NCI-H226 (cell line): Measurements from ENCODE around the gene TCF4.

Source experiments
- DNase-seq: peaks from one replicate; pipeline ENCODE4 v3.0.0-alpha.2; 2015

TCF4 gene

DNA sequence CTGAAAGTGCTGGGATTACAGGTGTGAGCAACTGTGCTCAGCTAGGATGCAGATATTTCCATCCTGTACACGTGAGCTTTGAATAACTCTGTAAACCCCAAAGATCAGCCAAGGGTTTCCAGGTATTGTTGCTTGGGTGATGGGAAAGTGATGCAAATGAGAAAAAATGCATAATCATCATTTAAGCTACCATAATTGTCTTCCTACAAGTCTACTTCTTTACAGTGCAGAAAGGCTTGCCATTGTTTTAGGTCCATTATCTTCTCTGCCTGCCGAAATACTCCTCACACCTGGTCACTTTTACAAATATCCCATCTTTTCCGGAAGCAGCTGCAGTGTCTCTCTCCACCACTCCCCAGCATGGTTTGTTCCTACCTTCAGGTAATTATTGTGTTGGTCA is 368.9 kb downstream of the TCF4 start:
- no peak for DNase-seq

DNA sequence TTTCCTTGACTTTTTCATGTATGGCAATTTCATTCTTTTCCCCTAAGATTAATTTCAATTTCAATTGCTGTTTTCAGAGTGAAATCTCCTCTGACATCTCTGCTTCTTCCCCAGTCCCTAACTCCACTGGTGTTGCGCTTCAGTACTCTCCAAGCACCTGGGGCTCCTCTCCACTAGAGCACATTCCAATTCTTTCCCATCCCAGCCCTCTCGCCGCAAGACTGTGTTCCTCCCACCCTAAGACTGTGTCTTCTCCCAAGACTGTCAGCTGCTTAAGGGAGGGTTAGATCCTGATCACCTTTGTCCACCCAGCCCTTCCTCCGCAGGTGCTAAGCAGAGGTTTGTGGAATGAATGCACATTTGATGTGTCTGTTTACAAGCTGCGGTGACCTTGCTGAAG is 373.0 kb downstream of the TCF4 start:
- DNase-seq = no peak

DNA sequence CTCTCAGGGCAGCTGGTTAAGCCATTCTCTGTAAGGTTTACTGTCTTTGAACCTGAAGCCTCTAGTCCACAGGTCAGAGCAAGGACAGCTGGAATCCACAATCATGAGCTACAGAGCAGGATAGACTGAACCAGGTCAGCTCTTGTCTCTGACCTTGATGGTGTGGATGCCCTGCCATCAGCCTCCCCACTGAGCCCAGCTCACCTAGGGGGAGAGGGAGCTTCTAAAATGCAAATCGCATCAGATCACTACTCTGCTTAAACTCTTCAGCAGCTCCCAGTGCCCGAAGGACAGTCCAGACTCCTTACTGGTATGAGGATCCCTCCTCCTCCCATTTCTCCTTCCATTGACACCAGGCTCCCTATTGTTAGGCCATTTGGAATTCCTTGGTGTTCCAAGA is 373.5 kb downstream of the TCF4 start:
- no peak for DNase-seq

DNA sequence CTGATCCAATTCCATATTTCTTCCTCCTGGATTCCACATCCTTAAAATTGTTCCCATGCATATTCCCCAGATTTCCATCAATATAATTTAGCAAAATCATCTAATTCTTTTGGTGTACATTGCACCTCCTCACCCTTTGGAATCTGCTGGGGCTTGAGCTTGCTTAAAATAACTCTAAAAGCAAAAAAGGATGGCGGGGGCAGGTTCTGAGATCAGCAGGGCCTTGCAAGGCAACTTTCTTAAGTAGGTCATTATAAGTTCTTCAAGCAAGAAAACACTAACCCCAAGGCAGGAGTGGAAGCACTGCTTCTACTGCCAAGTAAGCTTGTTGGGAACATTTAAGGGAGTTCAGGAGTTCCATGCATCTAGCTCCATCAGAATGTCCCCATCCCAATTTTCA is 374.4 kb downstream of the TCF4 start:
- no peak for DNase-seq

DNA sequence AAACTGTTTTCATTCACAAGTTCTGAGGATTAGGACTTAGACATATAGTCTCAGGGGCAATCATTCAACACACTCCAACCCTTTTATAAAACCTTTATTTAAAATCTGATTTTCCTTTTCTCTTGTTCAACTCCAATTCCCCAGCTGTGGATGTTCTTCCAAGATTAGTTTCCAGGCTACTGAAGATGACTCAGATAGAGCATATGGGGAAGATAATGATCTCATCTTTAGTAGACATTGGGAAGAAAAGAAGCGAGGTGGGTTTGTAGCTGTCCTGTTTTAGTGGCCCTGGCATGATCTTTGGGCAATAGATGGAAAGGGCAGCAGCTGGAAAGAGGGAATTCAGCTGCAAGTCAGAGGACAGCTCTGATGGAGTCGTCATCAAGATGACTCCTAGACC is 381.1 kb downstream of the TCF4 start:
- no peak for DNase-seq

DNA sequence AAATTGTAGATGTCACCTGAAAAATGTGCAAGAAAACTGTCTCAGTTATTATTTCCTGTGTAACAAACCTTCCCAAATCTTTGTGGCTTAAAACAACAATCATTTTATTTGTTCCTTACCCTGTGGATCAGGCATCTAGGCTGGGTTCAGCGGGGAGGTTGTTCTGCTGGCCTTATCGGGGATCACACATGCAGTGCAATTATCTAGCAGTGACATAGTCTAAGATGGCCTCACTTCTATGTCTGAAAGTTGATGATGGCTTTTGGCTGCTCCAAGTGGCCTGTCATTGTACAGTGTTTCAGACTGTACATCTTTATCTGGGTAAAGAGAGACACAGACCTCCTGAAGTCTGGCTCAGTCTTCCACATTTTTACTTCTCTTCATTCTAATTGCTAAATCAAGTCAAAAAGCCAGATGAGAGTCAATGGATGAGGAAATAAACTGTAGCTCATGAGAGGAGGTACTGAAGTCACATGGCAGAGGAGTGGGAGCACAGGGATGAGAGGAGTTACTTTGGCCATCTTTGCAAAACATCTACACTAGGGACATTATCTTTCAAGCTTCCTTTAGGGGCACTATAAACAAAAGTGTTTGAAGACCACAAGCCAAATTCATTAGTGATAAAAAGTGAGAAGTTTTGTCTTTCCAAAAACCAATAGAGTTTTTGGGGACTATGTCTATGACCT is 385.6 kb downstream of the TCF4 start:
- DNase-seq = no peak

DNA sequence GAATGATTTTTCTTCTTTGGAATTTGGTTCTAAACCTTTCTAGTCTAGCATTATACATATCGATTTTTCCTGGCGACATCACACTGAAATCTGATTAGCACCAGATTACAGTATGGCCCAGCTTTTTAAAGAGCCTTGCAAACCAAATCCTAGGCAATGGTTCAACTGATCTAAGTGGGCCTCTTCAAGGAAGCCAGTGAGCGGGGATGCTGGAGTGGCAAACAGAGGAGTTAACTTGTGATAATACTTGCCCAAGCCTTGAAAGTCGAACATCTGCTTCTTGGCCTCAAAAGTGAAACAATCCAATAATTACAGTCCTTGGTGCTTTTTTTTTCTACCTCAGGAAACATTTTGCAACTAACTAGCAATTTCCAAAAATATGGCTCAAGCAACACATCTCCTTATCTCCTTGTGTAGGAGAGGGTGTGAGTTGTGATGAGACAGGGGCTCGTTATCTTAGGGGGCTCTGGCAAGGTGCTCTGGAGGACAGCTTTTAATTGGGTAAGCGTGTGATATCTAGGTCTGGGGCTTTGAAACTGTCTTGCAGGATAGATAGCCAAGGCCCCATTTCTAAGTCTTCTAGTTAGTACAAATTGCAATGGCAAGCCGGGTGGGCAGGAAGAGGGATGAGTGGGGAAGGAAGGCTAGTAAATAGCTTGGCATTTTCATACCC is 388.6 kb downstream of the TCF4 start:
- DNase-seq = no peak

DNA sequence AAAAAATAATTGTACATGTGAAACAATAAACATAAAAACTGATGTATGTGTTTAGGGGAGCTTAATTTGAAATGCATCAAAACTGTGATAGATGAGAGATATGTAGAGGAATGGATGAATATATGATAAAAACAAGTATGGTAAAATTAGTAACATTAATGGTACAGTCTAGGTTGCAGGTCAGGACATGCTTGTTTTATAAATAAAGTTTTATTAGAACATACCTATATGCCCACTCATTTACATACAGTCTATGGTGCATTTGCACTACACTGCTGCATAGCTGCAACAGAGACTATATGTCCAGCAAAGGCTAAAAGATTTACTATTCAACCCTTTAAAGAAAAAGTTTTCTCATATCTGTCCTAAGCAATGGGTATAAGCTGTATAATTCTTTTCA is 392.1 kb downstream of the TCF4 start:
- DNase-seq = no peak

DNA sequence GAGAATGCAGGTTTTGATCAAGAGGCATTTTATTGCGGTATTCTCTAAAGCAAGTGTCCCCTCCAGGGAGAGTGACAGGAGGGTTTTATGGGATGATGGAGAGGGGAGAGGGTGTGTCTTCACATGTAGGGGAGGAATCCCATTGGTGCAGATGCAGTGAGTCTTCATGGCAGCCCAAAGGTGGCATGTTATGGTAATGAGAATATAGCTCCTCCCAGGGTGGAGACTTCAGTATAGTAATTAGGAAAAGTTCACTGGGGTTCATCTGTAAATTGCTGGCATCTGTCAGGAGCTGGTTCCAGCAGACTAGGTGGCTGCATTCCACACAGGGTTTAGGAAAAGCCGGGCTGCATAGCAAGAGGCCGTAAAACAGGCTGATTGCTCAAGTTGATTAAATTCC is 398.0 kb downstream of the TCF4 start:
- no peak for DNase-seq

DNA sequence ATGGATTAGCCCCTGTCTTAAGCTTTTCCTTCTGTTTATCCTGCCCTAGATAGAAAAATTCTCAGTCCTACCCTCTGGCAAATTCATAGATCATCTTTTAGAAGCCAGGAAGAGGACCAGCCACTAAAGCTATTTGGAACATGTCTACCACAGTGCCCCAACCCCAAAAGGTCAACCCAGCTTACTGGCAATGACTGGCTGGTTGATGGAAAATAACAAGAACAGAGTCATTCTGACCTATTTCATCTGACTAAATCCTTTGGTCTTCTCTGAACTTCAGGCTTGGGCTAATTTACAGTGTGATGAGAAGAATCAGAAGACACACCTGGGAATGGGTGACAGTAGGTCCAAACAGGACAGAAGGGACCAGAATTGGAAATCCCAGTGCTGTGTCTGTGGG is 401.4 kb downstream of the TCF4 start:
- DNase-seq = no peak

DNA sequence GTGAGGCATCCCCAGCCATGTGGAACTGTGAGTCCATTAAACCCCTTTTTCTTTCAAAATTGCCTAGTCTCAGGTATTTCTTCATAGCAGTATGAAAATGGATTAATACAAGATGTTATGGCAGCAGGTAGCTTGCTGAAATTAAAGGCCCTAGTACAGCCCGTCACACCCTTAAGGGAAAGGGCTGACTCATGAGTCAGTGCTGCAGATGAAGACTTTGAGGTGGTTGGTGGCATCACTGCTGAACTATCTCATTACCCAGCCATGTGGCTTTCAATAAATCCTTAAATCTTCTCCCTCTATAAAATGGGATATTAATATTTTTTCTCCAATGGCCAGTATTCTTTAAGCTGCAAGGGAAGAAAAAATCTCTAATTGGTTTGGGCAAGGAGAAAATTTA is 402.6 kb downstream of the TCF4 start:
- DNase-seq = peak; percentile 16

DNA sequence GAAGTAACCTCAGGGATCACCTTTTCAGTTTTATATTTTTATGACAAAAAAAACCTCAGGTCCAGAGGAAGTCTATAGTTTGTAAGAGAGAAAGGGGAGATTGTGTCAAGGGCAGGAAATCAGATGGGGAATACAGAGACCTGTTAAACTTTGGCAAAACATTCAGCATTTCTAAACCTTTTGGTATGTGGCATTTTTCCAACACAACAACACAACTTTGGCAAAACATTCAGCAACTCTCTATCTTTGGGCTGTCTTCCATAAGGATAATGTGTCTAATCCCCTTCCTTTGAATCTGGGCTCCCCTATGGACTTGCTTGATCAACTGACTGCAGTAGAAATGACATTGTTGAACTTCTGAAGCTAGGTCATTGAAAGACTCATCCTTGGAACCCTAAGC is 408.2 kb downstream of the TCF4 start:
- DNase-seq = peak; percentile 54

DNA sequence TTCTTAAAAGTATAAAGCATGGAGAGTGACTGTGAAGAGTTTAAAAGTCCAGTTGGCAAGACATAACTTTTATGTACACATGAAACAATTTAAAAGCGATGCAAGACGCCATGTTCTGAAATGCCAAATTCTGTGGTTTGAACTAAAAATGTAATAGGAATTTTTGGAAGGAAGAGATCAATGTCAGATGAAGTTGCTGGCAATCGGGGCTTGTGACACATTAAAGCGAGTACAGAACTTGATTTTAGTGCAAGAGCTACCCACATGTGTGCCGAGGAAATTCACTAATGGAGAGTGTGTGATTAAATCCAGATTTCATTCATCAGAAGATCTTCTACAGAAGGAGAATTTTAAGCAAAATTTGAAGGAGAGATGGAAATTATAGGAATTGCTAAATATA is 408.6 kb downstream of the TCF4 start:
- no peak for DNase-seq

DNA sequence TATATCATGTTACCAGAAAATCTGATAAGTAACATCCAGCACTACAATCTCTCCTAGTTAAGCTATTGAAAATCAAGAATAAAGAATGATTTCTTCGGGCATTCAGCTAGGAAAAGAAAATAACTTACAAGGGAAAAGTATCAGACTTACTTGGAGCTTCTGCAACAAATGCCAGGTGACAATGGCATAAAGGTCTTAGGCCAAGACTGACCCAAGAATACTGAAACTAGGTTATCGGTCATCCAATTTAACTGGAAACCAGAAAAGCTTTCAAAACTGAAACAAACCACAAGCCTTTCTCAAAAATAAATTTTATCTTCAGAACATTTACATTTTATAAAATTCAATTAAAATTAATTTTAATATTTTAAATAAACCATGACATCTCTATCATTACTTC is 414.7 kb downstream of the TCF4 start:
- DNase-seq = no peak
